Loucy (cell line): Measurements from ENCODE around the gene VPS8.

Experiments used
- EZH2phosphoT487 ChIP-seq: fragments of 200-600 bp; IDR thresholded peaks from 2 replicates; pipeline ENCODE4 v1.6.1; 2018; ENCODE audit warnings: antibody characterized with exemption, mild to moderate bottlenecking, moderate library complexity, borderline replicate concordance
- TF ChIP-seq, protein P1 (sequence below): fragments of 200-600 bp; sonication (generic); conservative IDR thresholded peaks from 2 replicates; pipeline ENCODE4 v1.5.1; 2014; ENCODE audit warnings: mild to moderate bottlenecking, antibody characterized with exemption, low read length

DNA sequence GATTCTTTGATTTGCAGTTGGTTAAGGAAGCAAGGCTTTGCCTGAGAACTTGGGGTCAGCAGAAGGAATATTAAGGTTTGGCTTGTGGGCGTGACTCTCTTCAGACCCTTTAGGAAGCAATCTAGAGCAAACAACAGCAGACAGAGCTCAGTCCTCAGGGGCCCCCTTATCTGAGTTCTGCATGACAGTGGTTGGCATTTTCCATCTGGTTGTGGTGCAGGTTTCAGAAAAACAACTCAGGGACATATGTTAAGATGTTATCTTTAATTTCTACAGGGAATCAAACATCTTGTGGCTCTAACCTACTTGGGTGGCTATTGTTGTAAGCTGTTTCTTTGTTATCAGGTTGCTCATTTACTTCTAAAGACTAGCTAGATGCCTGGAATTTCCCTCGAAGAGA, 141.4 kb downstream of the VPS8 start:
- TF ChIP-seq, protein P1, sequence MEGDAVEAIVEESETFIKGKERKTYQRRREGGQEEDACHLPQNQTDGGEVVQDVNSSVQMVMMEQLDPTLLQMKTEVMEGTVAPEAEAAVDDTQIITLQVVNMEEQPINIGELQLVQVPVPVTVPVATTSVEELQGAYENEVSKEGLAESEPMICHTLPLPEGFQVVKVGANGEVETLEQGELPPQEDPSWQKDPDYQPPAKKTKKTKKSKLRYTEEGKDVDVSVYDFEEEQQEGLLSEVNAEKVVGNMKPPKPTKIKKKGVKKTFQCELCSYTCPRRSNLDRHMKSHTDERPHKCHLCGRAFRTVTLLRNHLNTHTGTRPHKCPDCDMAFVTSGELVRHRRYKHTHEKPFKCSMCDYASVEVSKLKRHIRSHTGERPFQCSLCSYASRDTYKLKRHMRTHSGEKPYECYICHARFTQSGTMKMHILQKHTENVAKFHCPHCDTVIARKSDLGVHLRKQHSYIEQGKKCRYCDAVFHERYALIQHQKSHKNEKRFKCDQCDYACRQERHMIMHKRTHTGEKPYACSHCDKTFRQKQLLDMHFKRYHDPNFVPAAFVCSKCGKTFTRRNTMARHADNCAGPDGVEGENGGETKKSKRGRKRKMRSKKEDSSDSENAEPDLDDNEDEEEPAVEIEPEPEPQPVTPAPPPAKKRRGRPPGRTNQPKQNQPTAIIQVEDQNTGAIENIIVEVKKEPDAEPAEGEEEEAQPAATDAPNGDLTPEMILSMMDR = no peak
- TF ChIP-seq EZH2phosphoT487 = no peak
